HG02973 (cell line): ENCODE data around the gene MKS1.

Source experiments
- ATAC-seq: cut with Tn5 transposase; IDR thresholded peaks from one replicate; pipeline ENCODE4 v1.9.1; 2021; ENCODE audit warnings: moderate library complexity; ENCODE audit not compliant: unreplicated experiment

The MKS1 gene

GRCh38 chr17:58170622-58171021, 48.4 kb downstream of the MKS1 start:
- no peak for ATAC-seq

DNA sequence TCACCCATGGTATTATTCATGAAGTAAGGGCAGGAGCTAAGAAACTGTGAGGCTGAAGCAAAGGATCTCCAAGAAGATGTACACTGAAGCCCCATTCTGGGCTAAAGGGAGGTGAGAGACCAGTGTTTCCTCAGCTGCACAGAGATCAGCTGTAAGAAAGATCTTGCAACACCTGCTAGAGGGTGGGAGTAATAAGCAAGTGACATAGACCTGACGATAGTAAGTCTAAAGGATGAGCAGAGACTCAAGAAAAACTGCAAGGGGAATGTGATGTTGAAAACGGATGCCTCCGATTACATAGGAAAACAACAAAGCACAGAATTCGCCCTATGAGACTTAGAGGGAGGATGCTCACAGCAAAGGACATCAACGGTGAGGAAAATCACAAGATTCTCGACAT, 52.4 kb downstream of the MKS1 start, which contains the start of gene OR4D2:
Gene OR4D2, plus strand, starts transcription at position 301 of the 400 bp plus-strand sequence. CDS start 2,674 bp downstream, outside the sequence.
- no peak for ATAC-seq

GRCh38 chr17:58165981-58166380, 53.1 kb downstream of the MKS1 start:
- no peak for ATAC-seq

- no peak for ATAC-seq
Measured at GRCh38 chr17:58161566-58161965, 57.5 kb downstream of the MKS1 start.

GRCh38 chr17:58158181-58158580, 60.9 kb downstream of the MKS1 start:
- ATAC-seq = no peak

DNA sequence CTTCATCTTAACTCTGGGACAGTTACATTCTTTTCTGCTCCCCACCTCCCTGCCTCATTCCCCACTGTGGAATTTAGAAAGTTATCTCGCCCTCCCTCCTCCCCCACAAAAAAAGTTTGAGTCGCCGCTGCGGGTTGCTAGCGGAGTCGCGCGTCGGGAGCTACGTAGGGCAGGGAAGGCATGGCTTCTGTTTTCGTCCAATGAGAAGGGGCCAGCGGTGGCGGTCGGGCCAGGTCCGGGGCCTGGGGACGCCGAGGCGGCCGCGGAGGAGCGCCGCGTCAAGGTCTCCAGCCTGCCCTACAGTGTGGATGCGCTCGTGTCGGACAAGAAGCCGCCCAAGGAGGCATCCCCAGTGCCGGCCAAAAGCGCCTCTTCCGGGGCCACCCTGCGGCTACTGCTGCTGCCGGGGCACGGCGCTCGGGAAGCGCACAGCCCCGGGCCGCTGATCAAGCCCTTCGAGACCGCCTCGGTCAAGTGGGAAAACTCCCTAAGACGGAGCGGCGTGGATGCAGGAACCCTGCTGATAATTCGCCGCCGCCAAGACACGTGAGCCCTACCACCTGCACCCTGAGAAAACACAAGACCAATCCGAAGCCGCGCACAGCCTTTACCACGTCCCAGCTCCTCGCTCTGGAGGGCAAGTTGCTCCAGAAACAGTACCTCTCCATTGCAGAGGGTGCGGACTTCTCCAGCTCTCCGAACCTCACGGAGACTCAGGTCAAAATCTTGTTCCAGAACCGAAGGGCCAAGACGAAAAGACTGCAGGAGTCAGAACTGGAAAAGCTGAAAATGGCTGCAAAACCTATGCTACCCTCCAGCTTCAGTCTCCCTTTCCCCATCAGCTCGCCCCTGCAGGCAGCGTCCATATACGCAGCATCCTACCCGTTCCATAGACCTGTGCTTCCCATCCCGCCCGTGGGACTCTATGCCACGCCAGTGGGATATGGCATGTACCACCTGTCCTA, 61.9 kb downstream of the MKS1 start:
- no peak for ATAC-seq
